HFFc6 (cell line): ENCODE measurements around the gene PRSS2. TPM values are rescaled to one million over a fixed set of nuclear protein-coding genes. Genes with fewer than 3 reads are reported as not detected.
A peak's percentile ranks its signal among the peaks of the same experiment; 100 is the strongest.

Experiments used
- DNase-seq: peaks from one replicate; pipeline ENCODE4 v3.0.0-alpha.2; 2018
- H3K27ac Mint-ChIP-seq: 2 replicates; pipeline ENCODE4 v1.8.0; 2020; ENCODE audit warnings: mild to moderate bottlenecking, mixed read lengths
- H3K27me3 Mint-ChIP-seq: 2 replicates; pipeline ENCODE4 v1.8.0; 2021; ENCODE audit warnings: mild to moderate bottlenecking, moderate library complexity, mixed read lengths; ENCODE audit not compliant: insufficient read depth
- H3K36me3 Mint-ChIP-seq: 2 replicates; pipeline ENCODE4 v1.8.0; 2021; ENCODE audit warnings: low read depth, mixed read lengths
- H3K4me1 Mint-ChIP-seq: 2 replicates; pipeline ENCODE4 v1.8.0; 2020; ENCODE audit warnings: low read depth, mixed read lengths
- H3K4me3 Mint-ChIP-seq: 2 replicates; pipeline ENCODE4 v1.8.0; 2020; ENCODE audit warnings: mild to moderate bottlenecking, moderate library complexity, mixed read lengths
- H3K9me3 Mint-ChIP-seq: 2 replicates; pipeline ENCODE4 v1.8.0; 2020; ENCODE audit warnings: mild to moderate bottlenecking, mixed read lengths
- CTCF ChIP-seq: fragments of 200-600 bp; sonication (generic); IDR thresholded peaks from 2 replicates; pipeline ENCODE4 v1.5.0; 2021; ENCODE audit warnings: antibody characterized with exemption, mild to moderate bottlenecking
- long read RNA-seq: library from polyadenylated mRNA; unstranded; transcript quantifications from one replicate; pipeline ENCODE4 v2.0.0, GENCODE V29; 2019
- total RNA-seq, 6 experiments: library from RNA; stranded (reverse); fragmentation: NEBNext Ultra II Directional; extraction: Animal tissue kit (Norgen Biotek cat#: 25700); gene quantifications; 2 replicates in 1 of 6; 3 replicates in 5 of 6; pipeline ENCODE4 v1.2.3, GENCODE V29; 2021

The PRSS2 gene
- not detected for total RNA-seq
- long read RNA-seq = 0 reads

GRCh38 chr7:142770661-142771352, at the start of gene PRSS2:
Gene PRSS2, plus strand, starts transcription at chr7:142770970. Its CDS starts 13 bp downstream, at chr7:142770983.
- no peak within 1 kb of the TSS for H3K4me3 Mint-ChIP-seq
- no peak for TF ChIP-seq CTCF

GRCh38 chr7:142720986-142721385, 49.8 kb upstream of the PRSS2 start:
- TF ChIP-seq CTCF = no peak
- peaks cover 9% of the 10 kb centered on the region; the same call in 1 of the 2 replicates for H3K4me1 Mint-ChIP-seq
- H3K27ac Mint-ChIP-seq = no peak overlapping the region
- DNase-seq = no peak
- H3K4me3 Mint-ChIP-seq = peak overlapping the region; percentile 43; the same call in 1 of the 2 replicates
- H3K27me3 Mint-ChIP-seq = peaks cover 19% of the 10 kb centered on the region
- no peaks in the 10 kb centered on the region for H3K9me3 Mint-ChIP-seq
- no peaks in the 10 kb centered on the region for H3K36me3 Mint-ChIP-seq

More at GRCh38 chr7:142770661-142771352, at the start of gene PRSS2:
- no peak for DNase-seq
- Mint-ChIP-seq H3K27me3 (peaks cover 54% of the 10 kb centered on the region), H3K4me1 (peaks cover 10% of the 10 kb centered on the region), H3K36me3 (no peaks in the 10 kb centered on the region), H3K9me3 (no peaks in the 10 kb centered on the region), H3K27ac (no peak within 1 kb of the TSS)

DNA sequence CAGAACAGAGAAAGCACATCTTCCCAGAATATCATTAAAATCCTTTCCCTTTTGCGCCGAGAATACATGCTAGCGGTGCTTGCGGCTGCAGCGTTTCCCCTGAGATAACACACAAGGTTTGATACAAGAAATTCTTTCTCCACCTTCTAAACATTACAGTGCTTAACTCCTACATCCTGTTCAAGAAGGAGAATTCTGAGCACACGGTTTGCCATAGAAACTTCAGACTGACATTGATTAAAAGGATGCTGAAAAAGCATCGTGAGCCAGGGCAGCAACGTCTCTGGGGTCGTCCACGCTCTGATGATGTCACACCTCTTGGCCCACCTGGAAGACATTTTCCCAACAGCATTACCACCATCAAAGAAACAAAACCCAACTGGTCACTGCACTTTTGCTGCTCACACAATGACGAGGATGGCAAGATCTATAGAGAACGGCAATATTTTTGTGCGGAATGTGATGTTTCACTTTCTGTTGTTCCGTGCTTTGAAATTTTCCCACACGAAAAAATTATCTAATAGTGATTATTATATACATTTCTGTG, 48.4 kb upstream of the PRSS2 start:
- TF ChIP-seq CTCF = no peak
- H3K27ac Mint-ChIP-seq = no peak overlapping the region
- H3K4me3 Mint-ChIP-seq = no peak overlapping the region
- H3K27me3 Mint-ChIP-seq = peaks cover 21% of the 10 kb centered on the region
- DNase-seq = no peak
- no peaks in the 10 kb centered on the region for H3K36me3 Mint-ChIP-seq
- H3K9me3 Mint-ChIP-seq = no peaks in the 10 kb centered on the region
- H3K4me1 Mint-ChIP-seq = peaks cover 9% of the 10 kb centered on the region; the same call in 1 of the 2 replicates

DNA sequence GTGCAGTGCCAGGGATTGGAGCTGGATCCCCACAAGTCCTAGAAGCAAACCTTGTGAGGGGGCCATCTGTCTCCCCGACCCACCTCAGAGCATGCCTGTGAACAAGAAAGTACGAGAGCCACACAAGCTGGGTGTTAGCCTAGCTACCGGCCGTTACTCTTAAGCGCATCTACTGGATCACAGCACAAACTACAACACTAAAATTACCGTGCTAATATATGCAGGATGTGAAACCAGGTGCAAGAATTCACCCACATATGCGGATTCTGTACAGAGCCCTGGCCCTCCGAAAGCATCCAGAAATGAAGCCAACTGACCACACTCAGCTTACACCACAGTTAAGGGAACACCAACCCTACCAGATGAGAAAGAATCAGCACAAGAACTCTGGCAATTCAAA, 37.5 kb upstream of the PRSS2 start:
- Mint-ChIP-seq H3K4me3 (no peak overlapping the region), H3K36me3 (no peaks in the 10 kb centered on the region), H3K27me3 (peaks cover 10% of the 10 kb centered on the region), H3K4me1 (no peaks in the 10 kb centered on the region), H3K9me3 (no peaks in the 10 kb centered on the region), H3K27ac (no peak overlapping the region)
- no peak for DNase-seq
- no peak for TF ChIP-seq CTCF

DNA sequence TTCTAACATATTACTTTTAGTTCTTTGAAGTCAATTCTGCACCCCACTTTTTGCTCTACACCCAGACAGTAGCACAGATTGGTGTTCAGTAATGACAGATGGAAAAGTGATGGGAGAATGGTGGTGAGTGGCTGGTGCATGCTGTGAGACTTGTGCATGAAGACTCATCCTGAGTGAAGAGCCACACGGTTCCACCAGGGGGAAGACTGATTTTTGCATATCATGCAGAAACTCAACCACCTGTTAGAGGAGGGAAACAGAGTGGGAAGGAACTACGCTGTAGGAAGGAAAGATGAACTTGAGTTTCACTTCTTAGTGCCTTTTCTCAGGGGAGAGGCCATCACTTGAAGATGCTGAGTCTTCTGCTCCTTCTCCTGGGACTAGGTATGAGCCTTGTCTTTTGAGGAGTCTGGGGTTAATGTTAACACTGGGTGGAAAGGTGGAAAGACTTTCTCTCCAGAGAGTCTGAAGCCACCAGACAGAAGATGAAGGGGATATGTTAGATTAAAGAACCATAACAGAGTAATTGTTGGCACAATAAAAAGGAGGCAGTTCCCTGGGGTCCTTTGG, 30.8 kb upstream of the PRSS2 start:
- Mint-ChIP-seq H3K4me1 (0 out of 2 replicates have a peak, but pooled peaks cover under 1% of the 10 kb centered on the region), H3K27ac (no peak overlapping the region), H3K36me3 (no peaks in the 10 kb centered on the region), H3K9me3 (no peaks in the 10 kb centered on the region), H3K4me3 (no peak overlapping the region), H3K27me3 (peaks cover 4% of the 10 kb centered on the region; the same call in 1 of the 2 replicates)
- peak; percentile 3; the same call in 1 of the 2 replicates for TF ChIP-seq CTCF
- DNase-seq = no peak
